T follicular helper cell (primary cell): ENCODE data around the gene PPP1R17.

ENCODE experiments used
- DNase-seq: peaks from one replicate; pipeline ENCODE4 v3.0.0-alpha.2; 2020; ENCODE audit warnings: low read depth
- total RNA-seq, 2 experiments: gene quantifications; one replicate each; lab custom pipeline; 2026; lab: John Stamatoyannopoulos, UW

Gene PPP1R17
- total RNA-seq, result 0 reads per million in 2 experiments

DNA sequence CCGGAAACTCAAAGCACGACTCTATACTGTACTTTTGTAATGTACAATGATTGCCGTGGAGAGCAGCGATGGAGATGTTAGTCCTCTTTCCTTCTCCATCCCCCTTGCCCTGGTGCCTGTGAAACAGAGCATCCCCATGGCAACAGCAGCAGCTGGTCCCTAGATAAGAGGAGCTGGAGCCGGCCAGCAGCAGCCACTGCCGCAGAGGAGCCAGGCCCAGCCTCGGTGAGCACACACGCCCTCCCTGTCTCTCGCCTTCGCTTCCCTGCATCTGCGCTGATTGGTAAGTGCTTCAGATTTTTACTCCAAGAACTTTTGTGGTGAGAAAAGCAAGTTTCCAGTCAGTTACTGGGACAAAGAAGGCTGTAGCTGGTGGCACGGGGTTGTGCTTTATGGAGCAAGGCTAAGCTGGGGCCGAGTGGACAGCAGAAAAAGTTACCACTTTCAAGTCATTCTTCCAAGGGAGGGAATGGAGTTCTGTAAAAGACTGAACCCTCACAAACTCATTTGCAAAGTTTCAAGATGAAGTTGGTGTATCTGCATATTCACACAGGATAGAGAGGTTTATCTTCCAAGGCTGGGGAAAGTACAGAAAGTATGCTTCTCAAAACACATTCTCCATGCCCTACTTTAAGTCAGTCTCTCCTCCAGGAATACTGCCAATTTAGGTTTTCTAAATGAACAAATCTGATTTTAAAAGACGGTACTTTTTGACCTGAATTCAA lies at the start of gene PPP1R17:
PPP1R17 (plus strand) TSS at position 192 of the 725 bp plus-strand sequence. CDS start 5,227 bp downstream, outside the sequence.
- DNase-seq, result no peak

DNA sequence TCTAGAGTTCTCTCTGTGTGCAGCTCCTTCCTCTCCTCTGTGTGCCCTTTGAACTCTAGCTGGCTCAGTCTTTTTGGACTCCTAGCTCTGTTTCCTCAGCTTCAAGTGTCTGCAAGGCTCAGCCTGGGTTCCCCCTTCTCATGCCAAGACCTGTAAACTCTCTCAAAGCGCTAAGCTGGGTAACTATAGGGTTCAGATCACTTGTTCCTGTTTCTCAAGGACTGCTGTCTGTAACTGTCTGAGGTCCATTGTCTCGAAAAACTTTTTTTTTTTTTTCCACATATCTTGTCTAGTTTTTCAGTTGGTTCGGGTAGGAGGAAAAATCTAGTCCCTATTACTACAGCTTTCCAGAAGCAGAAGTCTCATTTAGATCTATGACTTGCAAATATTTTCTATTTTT lies 46.6 kb upstream of the PPP1R17 start:
- DNase-seq, result no peak

DNA sequence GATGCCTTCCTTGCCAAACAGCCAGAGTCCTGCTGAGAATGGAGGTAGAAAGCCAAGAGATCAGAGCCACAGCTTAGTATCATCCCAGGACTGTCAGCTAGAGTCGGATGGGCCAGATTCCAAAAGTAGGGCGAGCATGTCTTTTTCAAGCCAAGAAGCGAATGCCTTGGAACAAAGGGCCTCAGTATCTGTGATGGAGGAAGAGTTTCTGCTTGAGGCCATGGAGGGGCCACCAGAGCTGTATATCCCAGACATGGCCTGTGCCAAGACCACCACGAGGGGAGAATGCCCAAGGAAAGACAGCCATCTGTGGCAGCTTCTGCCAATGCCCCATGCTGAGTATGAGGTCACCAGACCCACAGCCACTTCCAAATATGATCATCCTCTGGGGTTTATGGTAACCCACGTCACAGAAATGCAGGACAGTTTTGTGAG lies 44.3 kb upstream of the PPP1R17 start:
- no peak for DNase-seq

DNA sequence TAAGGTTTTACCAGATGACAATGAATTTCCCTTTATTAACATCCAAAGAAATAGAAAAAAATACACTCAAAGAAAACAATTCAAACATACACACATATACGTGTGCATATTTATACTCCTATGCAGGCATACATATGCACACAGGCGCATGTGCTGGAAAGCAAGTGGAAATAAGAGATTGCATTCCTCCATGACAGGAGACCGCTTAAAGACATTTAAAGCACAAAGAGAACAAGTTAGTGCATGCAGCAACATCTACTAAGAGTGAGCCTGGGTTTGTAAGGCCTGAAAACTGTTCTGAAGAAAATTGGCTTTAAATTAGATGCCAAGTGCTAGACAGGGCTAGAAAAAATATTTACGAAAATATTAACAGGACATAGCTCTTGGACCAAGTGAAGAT lies 40.1 kb upstream of the PPP1R17 start:
- no peak for DNase-seq

DNA sequence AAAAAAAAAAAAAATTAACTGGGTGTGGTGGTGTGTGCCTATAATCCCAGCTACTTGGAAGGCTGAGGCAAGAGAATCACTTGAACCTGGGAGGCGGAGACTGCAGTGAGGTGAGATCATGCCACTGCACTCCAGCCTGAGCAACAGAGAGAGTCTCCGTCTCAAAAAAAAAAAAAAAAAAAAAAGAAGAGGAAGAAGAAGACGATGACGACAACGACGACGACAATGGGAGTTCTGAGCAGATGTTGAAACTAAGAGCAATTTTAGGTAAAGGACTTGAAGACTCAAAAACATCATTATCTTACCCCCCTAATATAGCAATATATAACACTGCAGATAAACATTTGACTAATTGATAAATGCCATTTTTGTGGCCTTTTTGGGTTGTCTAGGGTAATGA lies 39.5 kb upstream of the PPP1R17 start:
- DNase-seq, result no peak

DNA sequence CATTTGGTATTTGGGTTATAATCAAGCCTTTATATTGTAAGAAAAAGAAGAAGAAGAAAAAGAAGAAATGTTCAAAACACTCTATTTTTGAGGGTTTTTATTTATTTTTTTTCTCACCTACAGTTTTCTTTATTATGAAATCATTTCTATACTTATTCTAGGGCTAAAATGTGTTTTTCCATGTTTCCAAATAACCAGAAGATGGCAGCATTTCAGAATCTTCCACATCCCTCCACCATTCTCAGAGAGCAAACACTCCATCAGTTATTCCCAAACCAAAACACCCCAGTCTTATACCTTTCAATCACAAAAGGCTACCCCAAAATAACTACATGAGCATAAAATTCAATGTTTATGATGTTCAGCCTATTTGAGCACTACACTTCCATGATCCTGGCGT lies 38.7 kb upstream of the PPP1R17 start:
- no peak for DNase-seq

DNA sequence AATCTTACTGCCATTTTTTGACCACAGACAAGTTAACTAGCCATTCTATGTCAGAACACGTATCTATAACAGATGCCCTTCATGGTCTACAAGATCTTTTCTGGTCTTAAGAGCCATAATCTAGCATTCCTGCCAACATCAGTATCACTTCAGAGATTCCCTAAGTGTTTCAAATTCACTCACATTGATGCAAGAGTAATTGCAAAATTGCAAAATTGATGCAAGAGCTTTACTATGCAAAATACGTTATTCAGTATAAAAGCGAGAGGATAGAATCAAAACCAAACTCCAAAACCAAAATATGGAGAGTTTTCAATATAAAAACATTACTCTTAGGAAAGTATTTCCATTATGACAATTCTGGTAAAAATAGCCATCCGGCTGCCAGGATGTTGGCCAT lies 38.1 kb upstream of the PPP1R17 start:
- no peak for DNase-seq

DNA sequence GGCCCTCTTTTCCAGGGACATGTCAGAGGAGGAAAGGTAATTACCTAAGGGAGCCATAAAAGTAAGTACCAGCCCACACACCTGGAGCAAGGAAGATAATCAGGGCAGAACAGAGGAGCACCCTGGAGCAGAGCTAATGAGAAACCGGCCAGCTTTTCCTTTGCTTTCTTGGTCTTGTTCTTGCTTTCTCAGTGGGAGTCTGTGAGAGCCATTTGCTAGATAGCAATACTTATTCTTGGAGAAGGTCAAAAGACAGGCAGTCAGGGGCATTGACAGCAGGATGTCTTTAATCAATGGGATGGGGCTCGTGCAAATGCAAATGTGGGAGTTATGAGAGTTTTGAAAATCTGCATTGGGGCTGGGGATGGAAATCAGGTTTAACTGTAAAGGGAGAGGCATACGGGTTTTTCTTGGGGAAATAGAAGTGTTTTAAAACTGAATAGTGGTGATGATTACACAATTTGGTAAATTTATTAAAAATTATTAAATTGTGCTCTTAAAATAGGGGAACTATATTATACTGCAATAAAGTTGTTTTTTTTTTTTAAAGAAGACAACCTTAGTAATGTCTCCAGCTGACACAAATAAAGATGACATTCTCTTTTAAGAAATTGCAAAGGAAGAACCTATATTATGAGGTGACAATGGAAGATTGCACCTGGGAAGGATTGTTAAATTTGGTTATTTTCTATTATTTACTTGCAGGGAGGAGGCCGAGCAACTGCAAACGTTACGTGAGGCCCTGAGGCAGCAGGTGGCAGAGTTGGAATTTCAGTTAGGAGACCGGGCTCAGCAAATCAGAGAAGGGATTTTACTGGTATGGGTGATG lies 35.6 kb upstream of the PPP1R17 start:
- DNase-seq, result no peak

DNA sequence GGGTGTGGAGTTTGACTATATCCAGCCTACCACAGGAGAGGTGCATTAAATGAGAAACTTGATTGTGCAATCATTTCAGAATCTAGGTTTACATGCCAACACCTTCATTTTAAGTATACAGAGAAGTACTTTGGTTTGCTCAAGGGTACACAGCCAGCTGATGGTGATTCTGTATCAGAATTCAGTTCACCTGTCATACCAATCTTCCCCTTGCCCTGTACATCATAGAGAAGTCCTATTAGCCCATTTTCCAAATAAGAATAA lies 35.0 kb upstream of the PPP1R17 start:
- DNase-seq, result no peak

DNA sequence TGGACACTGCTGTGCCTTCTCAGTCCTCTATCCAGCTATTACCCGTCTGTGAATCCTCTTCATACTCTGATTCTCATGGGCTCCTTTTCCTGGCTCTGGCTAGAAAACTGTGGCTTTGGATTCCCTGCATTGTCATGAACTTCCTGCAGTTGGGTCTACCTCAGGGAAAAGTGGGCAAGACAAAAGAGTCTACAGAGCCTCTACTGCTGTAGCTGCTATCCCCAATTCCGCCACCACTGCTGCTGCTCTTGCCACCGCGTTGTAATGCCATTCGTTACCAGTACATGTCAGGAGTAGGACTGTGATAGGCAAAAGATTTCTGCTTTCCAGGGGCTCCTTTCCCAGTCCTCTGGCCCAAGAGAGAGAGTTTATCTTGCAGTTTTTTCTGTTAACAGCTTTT lies 23.9 kb upstream of the PPP1R17 start:
- DNase-seq, result no peak

DNA sequence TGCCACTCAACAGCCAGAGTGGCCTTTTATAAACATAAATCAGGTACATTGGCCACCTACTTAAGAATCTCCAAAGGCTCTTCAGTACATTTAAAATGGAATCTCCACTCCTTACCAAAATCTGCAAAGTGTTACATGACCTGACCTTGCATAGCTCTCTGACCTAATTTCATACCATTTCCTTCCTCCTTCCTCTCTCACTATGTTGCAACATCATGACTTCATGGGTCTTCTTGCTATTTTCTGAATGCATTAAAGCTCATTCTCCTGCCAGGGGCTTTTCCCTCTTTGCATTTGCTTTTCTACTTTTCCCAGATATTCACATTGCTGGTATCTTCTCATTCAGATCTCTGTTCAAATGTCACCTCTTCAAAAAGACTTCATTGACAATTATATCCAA lies 22.1 kb upstream of the PPP1R17 start:
- DNase-seq, result no peak

DNA sequence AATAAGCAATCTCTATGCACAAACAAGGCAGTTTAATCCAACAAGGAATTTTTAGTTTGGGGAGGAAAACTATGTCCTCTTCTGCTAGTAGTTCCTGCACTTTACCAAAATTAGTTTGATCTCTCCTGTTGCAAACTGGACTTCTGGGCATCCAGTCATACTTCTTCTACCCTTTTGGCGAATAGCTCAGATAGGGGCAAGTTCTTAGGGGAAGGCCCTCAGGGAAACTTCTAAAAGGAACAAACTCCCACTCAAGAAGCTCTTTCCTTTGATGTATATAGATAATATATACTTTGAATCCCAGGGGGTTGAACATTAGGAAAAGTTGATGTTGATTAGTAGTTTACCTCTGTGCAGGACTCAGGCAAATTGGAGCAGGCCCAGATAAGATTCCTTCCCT lies 21.5 kb upstream of the PPP1R17 start:
- no peak for DNase-seq

DNA sequence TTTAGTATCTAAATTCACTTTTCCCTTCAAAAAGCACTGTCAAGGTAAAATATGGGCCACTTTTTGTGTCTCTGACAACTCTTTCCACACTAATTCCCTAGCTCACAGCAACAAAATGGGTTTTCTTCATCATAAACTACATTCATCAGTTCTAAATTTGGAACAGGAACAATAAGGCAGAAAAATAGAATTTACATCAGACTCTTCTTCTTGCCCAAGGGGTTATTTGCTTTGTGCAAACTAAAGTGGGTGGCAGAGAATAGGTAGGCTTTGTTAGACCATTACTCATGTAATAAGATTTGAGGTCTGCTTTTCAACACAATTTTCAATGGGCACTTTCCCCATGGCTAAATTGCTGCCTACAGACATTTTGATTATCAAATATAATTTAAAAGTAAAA lies 17.6 kb upstream of the PPP1R17 start:
- DNase-seq, result no peak

DNA sequence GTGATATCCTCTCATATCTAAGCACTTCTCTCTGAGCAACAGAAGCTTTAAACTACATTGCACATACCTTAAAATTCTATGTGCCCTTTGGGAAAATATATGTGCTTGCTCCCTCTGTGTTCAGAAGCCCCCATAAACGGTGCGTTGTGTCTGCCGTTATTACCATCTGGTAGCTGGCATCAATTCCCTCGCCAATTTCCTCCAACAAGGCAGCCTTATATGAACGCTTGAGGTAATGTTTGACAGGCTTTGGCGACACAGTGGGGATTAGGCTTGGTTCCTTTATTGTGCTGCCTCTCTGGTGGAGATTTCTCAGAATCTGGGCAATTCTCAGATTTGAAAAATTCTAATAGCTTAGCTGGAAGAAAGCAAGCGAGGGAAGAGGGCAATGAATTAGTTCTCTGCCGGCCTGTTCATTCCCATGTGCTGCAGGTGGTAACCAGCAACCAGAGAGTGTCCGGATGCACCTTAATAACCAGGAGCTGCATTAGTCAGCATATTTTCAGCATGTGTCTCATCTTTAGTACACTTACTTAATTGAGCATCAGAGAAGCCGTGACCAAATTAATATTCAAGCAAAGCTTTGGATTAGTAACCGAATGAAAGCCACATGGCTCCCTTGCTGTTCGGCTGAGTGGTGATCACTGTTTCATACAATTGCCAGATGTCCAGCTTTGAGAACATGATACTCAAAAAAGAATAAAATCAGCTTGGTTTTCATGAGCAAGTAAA lies 7.3 kb upstream of the PPP1R17 start:
- DNase-seq, result no peak

DNA sequence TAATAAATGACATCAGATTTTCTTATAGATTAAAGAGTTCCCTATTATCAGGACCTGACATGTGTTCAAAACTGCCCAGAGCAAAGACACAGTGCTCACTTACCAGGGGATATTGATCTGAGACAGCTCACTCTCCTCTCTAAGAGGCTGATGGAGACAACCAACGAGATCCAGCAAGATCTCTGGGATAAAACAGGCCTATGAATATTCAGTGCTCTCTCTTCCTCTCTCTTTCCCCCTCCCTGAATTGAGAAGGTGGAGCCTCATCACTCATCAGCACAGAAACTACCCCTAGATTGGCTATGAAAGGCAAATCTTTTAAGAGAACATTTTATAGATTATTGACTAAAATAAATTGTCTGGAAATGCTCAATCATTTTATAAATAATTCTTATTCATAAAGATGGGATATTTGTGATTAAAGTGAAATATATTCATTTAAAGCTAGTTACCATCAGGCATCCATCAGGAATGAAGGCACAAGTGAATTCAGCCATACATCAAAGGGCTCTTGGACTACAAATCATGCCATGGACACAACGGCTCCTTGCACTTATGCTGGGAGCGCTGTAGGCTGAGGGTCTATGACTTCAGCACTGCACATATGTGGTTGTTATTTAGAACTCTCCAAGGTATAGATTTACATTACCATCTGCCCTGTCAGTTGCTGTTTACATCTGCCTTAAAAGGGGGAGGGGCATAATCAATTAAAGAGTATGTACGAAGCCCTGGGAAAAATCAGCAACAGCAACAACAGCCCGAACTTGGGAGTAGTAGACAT lies 3.4 kb upstream of the PPP1R17 start:
- no peak for DNase-seq

DNA sequence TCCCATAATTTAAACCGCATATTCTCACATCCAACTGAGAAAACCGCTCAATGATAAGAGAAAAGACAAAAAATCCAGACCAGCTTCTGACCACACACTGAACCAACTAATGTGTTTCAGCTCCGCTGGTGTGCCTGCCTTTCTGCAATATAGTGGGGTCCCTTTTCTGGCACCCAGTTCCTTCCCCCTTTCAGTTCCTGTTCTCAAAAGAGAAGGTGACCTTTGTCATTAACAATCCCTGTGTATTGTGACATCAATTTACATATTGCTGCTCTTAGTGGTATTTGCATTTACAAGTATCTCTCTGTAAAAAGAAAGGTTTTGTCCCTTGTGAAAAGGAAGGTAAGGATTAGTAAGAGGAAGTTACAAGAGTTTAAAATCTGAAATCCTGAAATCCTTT lies 1.4 kb downstream of the PPP1R17 start:
- no peak for DNase-seq

DNA sequence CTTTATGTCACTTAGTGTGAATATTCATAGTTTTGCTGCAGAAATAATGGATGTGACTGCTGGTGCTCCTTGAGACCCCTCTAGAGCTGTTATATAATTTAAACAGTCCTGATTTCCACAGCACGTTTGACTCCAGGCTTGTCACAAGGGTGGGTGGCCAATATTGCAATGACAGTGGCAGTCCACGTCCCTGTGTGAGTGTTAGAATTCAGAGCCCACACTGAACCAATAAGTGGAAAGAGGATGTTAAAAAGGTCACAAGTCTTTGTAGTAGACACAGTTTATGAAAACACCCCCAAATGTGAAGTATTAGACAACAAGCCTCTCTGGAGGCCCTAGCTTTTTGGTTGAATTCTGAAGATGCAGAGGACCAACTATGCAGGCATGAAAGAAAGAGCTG lies 2.0 kb downstream of the PPP1R17 start:
- DNase-seq, result no peak

DNA sequence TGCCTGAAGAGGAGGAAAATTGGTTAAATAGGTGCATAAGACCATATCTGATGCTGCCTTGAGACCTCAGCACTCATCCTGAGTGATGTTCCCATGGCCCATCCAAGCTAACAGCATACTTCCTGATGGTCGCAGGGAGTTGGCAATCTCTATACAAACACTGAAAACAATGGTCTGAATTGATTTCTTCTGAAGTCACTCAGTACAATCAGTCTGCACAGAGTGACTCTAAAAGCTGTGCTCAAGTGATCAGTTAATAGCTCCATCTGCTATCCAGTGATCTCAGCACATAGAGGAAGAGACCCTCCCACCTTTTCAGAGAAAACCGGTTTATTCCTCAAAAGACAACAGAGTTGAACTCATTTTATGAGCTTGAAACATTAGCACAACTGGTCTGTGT lies 3.9 kb downstream of the PPP1R17 start:
- DNase-seq, result no peak

DNA sequence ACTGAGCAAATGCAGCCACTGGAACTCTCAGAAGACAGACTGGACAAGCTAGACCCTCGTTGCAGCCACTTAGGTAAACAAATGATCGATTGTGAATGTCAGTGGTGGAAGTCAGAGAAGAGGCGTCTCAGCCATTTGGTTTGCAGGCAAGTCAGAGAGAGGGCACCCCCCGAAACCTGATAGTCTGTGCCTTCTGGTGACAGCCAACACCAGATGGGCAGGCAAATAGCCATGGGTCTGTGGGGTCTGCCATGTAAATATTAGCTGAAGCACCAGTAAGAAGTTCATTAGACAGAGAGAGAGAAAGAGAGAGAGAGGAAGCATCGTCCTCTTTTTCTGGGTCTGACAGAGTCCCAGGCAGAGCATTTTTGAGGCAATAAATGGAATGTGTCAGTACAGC lies 5.4 kb downstream of the PPP1R17 start:
- DNase-seq, result no peak

DNA sequence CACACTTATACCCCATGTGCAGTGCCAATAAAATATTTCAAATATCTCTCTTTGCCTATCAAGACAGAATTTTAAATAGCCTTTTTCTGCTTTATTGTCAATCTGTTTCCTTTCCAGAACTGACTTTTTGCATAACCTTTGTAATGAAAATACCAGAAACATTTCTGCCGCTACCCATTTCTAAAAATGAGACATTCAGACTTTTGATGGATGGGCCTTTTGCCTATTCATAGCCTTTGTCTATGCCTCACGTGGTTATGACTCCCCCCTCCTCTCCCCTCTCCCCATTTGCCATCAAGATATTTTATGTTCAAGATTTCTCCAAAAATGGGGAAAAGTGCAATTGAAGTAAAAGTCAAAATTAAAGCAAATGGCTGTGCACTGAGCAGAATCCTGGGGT lies 5.9 kb downstream of the PPP1R17 start:
- no peak for DNase-seq

DNA sequence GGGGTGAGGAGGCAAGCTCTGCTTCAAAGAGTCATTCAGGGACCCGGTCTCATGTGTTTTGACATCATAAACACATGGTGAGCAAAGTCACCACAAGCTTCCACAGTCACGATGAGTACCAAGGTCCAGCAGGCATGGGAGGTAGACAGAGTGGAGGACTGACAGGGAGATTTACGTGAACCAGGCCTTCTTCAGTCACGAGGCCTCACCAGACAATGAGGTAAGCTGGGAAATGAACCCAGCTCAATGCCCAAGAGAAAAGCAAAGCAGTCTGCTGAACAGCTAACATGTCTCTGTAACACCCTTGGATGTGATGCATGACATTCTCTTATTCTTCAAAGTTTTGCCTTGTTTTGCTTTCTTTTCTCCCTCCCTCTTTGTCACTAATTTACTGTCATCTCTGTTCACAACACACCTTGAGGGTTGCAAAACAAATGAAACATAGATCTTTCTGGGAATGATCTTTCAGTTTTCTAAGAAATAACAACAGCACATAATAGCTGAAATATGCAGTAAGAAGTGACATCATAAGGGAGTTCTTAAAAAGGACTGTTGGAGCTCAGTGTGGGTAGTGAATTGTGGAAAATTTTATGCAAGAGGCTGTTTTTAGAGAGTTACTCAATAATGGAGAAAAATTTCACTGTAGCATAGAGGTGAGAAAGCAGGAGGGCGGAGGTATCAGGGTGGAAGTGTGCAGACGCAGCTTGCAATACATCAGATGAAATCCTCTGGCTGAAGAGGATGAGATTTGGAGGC lies 9.0 kb downstream of the PPP1R17 start:
- DNase-seq, result no peak
